Measurements from ENCODE around the gene ZCCHC12.
"Not testable (repeated sequence)": the region's sequence is repeated elsewhere in the genome, so short reads cannot be mapped to it uniquely, and the experiment has no call there.

ZCCHC12 gene

GRCh38 chrX:118823263-118824172, at the start of gene ZCCHC12:
Gene ZCCHC12 (plus strand): TSS chrX:118823824. CDS start chrX:118825245, 1,421 bp downstream.
- Histone ChIP-seq H3K4me3 (peak within 1 kb of the TSS in 1 of 7 experiments; percentile 3), H3K27ac (no peak within 1 kb of the TSS)

GRCh38 chrX:118779581-118779980, 44.0 kb upstream of the ZCCHC12 start:
- Histone ChIP-seq H3K4me3 (no peak overlapping the region), H3K27ac (peak overlapping the region in 1 of 21 experiments; percentile 60)

- Histone ChIP-seq H3K4me3 (no peak overlapping the region), H3K27ac (peak overlapping the region in 3 of 21 experiments; percentile 33 to 60 (median 51))
Measured at GRCh38 chrX:118780509-118780908, 43.1 kb upstream of the ZCCHC12 start.

- Histone ChIP-seq H3K4me3 (no peak overlapping the region), H3K27ac (peak overlapping the region in 3 of 21 experiments; percentile 33 to 60 (median 51))
Measured at GRCh38 chrX:118780911-118781310, 42.7 kb upstream of the ZCCHC12 start.

- no peak overlapping the region for H3K4me3 ChIP-seq
- H3K27ac ChIP-seq = peak overlapping the region in 2 of 21 experiments; percentile 26 to 31
Measured at GRCh38 chrX:118795528-118796280, 27.9 kb upstream of the ZCCHC12 start.

GRCh38 chrX:118802857-118803256, 20.8 kb upstream of the ZCCHC12 start:
- H3K27ac ChIP-seq = no peak overlapping the region

GRCh38 chrX:118807151-118808017, 16.2 kb upstream of the ZCCHC12 start:
- no peak overlapping the region for H3K27ac ChIP-seq
- H3K4me3 ChIP-seq = no peak overlapping the region

More at GRCh38 chrX:118802857-118803256, 20.8 kb upstream of the ZCCHC12 start:
- no peak overlapping the region for H3K4me3 ChIP-seq

GRCh38 chrX:118817257-118817656, 6.4 kb upstream of the ZCCHC12 start:
- H3K4me3 ChIP-seq, H3K27ac ChIP-seq: not testable (repeated sequence)

GRCh38 chrX:118824173-118824730, 628 bp downstream of the ZCCHC12 start:
- Histone ChIP-seq H3K27ac (no peak overlapping the region), H3K4me3 (peak overlapping the region in 1 of 7 experiments; percentile 3)

GRCh38 chrX:118825227-118825626, 1.6 kb downstream of the ZCCHC12 start:
- Histone ChIP-seq H3K4me3 (no peak overlapping the region), H3K27ac (no peak overlapping the region)

GRCh38 chrX:118839334-118839958, 15.8 kb downstream of the ZCCHC12 start:
- Histone ChIP-seq H3K4me3 (peak overlapping the region in 6 of 7 experiments; percentile 17 to 39 (median 26)), H3K27ac (no peak overlapping the region)

GRCh38 chrX:118847676-118848075, 24.1 kb downstream of the ZCCHC12 start:
- Histone ChIP-seq H3K27ac (no peak overlapping the region), H3K4me3 (no peak overlapping the region)

- H3K4me3 ChIP-seq = no peak overlapping the region
- H3K27ac ChIP-seq = no peak overlapping the region
Measured at GRCh38 chrX:118853596-118853995, 30.0 kb downstream of the ZCCHC12 start.

GRCh38 chrX:118855681-118856310, 32.2 kb downstream of the ZCCHC12 start:
- no peak overlapping the region for H3K27ac ChIP-seq
- no peak overlapping the region for H3K4me3 ChIP-seq

- Histone ChIP-seq H3K27ac (no peak overlapping the region), H3K4me3 (no peak overlapping the region)
Measured at GRCh38 chrX:118857006-118857405, 33.4 kb downstream of the ZCCHC12 start.

- no peak overlapping the region for H3K27ac ChIP-seq
- no peak overlapping the region for H3K4me3 ChIP-seq
Measured at GRCh38 chrX:118861338-118861737, 37.7 kb downstream of the ZCCHC12 start.

- Histone ChIP-seq H3K4me3 (no peak overlapping the region), H3K27ac (no peak overlapping the region)
Measured at GRCh38 chrX:118862091-118862490, 38.5 kb downstream of the ZCCHC12 start.

GRCh38 chrX:118862979-118863378, 39.4 kb downstream of the ZCCHC12 start:
- H3K4me3 ChIP-seq = no peak overlapping the region
- no peak overlapping the region for H3K27ac ChIP-seq

Measured in skin epidermis (tissue), 12 donors.